Measurements from ENCODE around the gene IFNLR1.

The IFNLR1 gene

DNA sequence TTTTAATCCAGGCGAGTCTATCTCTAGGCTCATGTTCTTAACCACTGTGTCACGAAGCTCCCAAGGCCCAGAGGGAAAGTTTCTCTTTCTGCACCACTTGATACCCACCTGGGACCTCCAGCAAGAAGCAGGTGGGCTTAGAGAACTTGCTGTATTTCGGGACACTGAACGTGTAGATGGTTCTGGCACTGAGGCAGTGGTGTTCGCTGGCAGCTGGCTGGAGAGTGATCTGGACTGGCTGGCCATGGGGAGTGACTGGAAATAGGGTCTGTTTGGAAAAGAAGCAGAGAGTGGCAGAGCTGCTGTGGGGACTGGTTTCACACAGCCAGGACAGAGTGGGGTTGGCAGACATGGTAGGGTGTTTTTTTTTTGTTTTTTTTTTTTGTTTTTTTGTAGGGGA is 27.7 kb downstream of the IFNLR1 start:
- TF ChIP-seq TCF12 (IDR thresholded peaks at IDR 0.05; ENCODE audit: low read depth) = no peak
- no peak for TF ChIP-seq ZBTB7A (IDR thresholded peaks at IDR 0.05; ENCODE audit: low read depth)
- no peak for TF ChIP-seq EP300 (IDR thresholded peaks at IDR 0.05; ENCODE audit: borderline replicate concordance)
- TF ChIP-seq, protein P1, sequence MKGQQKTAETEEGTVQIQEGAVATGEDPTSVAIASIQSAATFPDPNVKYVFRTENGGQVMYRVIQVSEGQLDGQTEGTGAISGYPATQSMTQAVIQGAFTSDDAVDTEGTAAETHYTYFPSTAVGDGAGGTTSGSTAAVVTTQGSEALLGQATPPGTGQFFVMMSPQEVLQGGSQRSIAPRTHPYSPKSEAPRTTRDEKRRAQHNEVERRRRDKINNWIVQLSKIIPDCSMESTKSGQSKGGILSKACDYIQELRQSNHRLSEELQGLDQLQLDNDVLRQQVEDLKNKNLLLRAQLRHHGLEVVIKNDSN (IDR thresholded peaks at IDR 0.05) = no peak

GRCh38 chr1:24157918-24158481 is 29.1 kb downstream of the IFNLR1 start:
- no peak for TF ChIP-seq CREB1 (IDR thresholded peaks at IDR 0.05; ENCODE audit: low read depth)
- TF ChIP-seq FOXM1 (IDR thresholded peaks at IDR 0.05; ENCODE audit: borderline replicate concordance, low read depth) = no peak
- TF ChIP-seq EGR1 (IDR thresholded peaks at IDR 0.05) = no peak
- no peak for TF ChIP-seq ZBTB7A (IDR thresholded peaks at IDR 0.05; ENCODE audit: low read depth)
- no peak for TF ChIP-seq EP300 (IDR thresholded peaks at IDR 0.05; ENCODE audit: borderline replicate concordance)
- no peak for TF ChIP-seq TEAD4 (IDR thresholded peaks at IDR 0.05)
- TF ChIP-seq TAF1 (IDR thresholded peaks at IDR 0.05; ENCODE audit: low read depth) = no peak
- no peak for TF ChIP-seq TCF12 (IDR thresholded peaks at IDR 0.05; ENCODE audit: low read depth)
- no peak for TF ChIP-seq REST (IDR thresholded peaks at IDR 0.05; ENCODE audit: low read depth)
- TF ChIP-seq, protein P1 (IDR thresholded peaks at IDR 0.05) = no peak

GRCh38 chr1:24156542-24157260 is 30.4 kb downstream of the IFNLR1 start:
- TF ChIP-seq YY1 (IDR thresholded peaks at IDR 0.05; ENCODE audit: low read depth) (no peak), REST (IDR thresholded peaks at IDR 0.05; ENCODE audit: low read depth) (no peak), CREB1 (IDR thresholded peaks at IDR 0.05; ENCODE audit: low read depth) (no peak), EGR1 (IDR thresholded peaks at IDR 0.05) (no peak), TEAD4 (IDR thresholded peaks at IDR 0.05) (no peak), ZBTB7A (IDR thresholded peaks at IDR 0.05; ENCODE audit: low read depth) (no peak), TAF1 (IDR thresholded peaks at IDR 0.05; ENCODE audit: low read depth) (no peak)
- TF ChIP-seq, protein P1 (IDR thresholded peaks at IDR 0.05) = no peak

DNA sequence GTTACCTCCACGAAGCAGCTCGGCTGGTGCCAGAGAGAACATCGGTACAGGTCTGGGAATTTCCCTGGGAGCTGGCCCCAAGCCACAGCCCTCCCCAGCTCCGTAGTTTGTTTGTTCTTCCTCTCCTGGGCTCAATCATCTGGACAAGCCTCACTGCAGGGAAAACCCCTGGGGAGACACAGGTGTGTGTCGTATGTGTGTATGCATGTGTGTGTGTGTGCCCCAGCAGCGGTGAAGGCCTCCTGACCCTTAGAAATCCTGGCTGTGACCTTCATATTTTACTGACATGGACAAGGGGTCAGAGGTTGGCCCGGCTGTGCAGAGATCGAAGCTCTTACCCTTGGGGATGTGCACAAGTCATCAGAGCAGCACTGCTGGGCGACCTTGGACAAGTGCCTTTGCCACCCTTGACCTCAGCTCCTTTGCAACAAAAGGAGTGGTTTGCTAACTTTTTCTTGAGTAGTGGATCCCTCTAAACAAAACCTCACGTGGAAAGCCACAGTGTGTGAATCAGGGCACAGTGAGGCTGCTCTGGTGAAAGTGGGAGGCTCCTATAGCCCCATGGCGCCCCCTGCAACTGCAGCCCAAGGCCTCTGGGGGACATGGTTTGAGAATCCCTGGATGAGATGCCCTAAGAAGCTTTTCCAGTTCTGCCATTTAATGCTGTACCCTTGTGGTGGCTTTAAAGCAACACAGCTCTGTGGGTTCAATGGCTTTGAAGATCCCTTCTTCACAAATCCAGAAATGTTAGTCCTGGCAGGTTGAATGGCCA is 31.9 kb downstream of the IFNLR1 start:
- no peak for TF ChIP-seq RAD21 (IDR thresholded peaks at IDR 0.05; ENCODE audit: low read depth)
- no peak for TF ChIP-seq CEBPB (IDR thresholded peaks at IDR 0.05)
- no peak for TF ChIP-seq EP300 (IDR thresholded peaks at IDR 0.05; ENCODE audit: borderline replicate concordance)
- TF ChIP-seq YY1 (IDR thresholded peaks at IDR 0.05; ENCODE audit: low read depth) = no peak
- TF ChIP-seq NFIC (IDR thresholded peaks at IDR 0.05) = no peak
- TF ChIP-seq, protein P1 (IDR thresholded peaks at IDR 0.05) = no peak
- no peak for TF ChIP-seq EGR1 (IDR thresholded peaks at IDR 0.05)
- no peak for TF ChIP-seq TCF12 (IDR thresholded peaks at IDR 0.05; ENCODE audit: low read depth)
- TF ChIP-seq CREB1 (IDR thresholded peaks at IDR 0.05; ENCODE audit: low read depth) = no peak
- no peak for TF ChIP-seq TAF1 (IDR thresholded peaks at IDR 0.05; ENCODE audit: low read depth)
- no peak for TF ChIP-seq TEAD4 (IDR thresholded peaks at IDR 0.05)
- no peak for TF ChIP-seq FOXM1 (IDR thresholded peaks at IDR 0.05; ENCODE audit: borderline replicate concordance, low read depth)
- TF ChIP-seq ZBTB7A (IDR thresholded peaks at IDR 0.05; ENCODE audit: low read depth) = no peak
- TF ChIP-seq MAX (IDR thresholded peaks at IDR 0.05) = no peak
- TF ChIP-seq REST (IDR thresholded peaks at IDR 0.05; ENCODE audit: low read depth) = no peak
